Left ventricle myocardium inferior (tissue), 1 donor: ENCODE data around the gene PTGER2. TPM values are rescaled to one million over a fixed set of nuclear protein-coding genes. Genes with fewer than 3 reads are reported as not detected.

Source experiments
- DNase-seq: peaks from one replicate; pipeline ENCODE4 v3.0.0-alpha.2; 2020
- H3K27ac ChIP-seq: fragments of 200-600 bp; replicated peaks from 2 replicates; pipeline ENCODE4 v1.8.0; 2021
- H3K27me3 ChIP-seq: fragments of 200-600 bp; 2 replicates; pipeline ENCODE4 v1.8.0; 2021; ENCODE audit warnings: low read depth
- H3K36me3 ChIP-seq: fragments of 200-600 bp; 2 replicates; pipeline ENCODE4 v1.8.0; 2021
- H3K4me1 ChIP-seq: fragments of 200-600 bp; 2 replicates; pipeline ENCODE4 v1.8.0; 2021
- H3K4me3 ChIP-seq: fragments of 200-600 bp; 2 replicates; pipeline ENCODE4 v1.8.0; 2021; ENCODE audit warnings: mild to moderate bottlenecking, moderate library complexity
- H3K9me3 ChIP-seq: fragments of 200-600 bp; replicated peaks from 2 replicates; pipeline ENCODE4 v1.8.0; 2021
- CTCF ChIP-seq: fragments of 200-600 bp; IDR thresholded peaks from 2 replicates; pipeline ENCODE4 v1.8.0; 2021; ENCODE audit warnings: antibody characterized with exemption, mild to moderate bottlenecking, borderline replicate concordance
- intact Hi-C: fragments of 100-400 bp; cut with micrococcal nuclease; formaldehyde crosslinking; loops from one replicate; pipeline ENCODE4 v1.11.0; 2022
- long read RNA-seq: library from polyadenylated mRNA; unstranded; transcript quantifications from one replicate; pipeline ENCODE4 v2.0.0, GENCODE V29; 2021
- total RNA-seq: library from RNA; stranded (reverse); fragmentation: NEBNext Ultra II Directional; extraction: Animal tissue kit (Norgen Biotek cat#: 25700); gene quantifications from one replicate; pipeline ENCODE4 v1.2.1, GENCODE V29; 2021
- donor health status: DM: no; HTN: yes; CAD: no; lungs with severe emphysema.

PTGER2 gene
- 0.60 TPM for total RNA-seq
- long read RNA-seq: 0 reads

- H3K9me3 ChIP-seq: no peaks in the 10 kb centered on the region
- H3K36me3 ChIP-seq: no peaks in the 10 kb centered on the region
- peak within 1 kb of the TSS; percentile 71 for H3K4me3 ChIP-seq
- DNase-seq: peak; percentile 84
- H3K4me1 ChIP-seq: peaks cover 24% of the 10 kb centered on the region
- peaks cover 84% of the 10 kb centered on the region for H3K27me3 ChIP-seq
- no peak for TF ChIP-seq CTCF
- intact Hi-C loops: no loop called here
- H3K27ac ChIP-seq: no peak within 1 kb of the TSS
Observed at GRCh38 chr14:52313903-52314594, at the start of gene PTGER2. PTGER2 (plus strand) TSS chr14:52314312; CDS start chr14:52314549, 237 bp downstream.

- DNase-seq: no peak
- H3K27ac ChIP-seq: no peak overlapping the region
- no peaks in the 10 kb centered on the region for H3K36me3 ChIP-seq
- H3K4me3 ChIP-seq: no peak overlapping the region
- no peak for TF ChIP-seq CTCF
- intact Hi-C loops: no loop called here
- H3K27me3 ChIP-seq: peaks cover 38% of the 10 kb centered on the region
- peaks cover 42% of the 10 kb centered on the region for H3K4me1 ChIP-seq
- H3K9me3 ChIP-seq: no peaks in the 10 kb centered on the region
Observed at GRCh38 chr14:52265253-52265652, 48.9 kb upstream of the PTGER2 start.

- Histone ChIP-seq H3K4me3 (no peak overlapping the region), H3K27me3 (peaks cover 38% of the 10 kb centered on the region), H3K9me3 (no peaks in the 10 kb centered on the region), H3K27ac (peak overlapping the region; percentile 80), H3K4me1 (peaks cover 42% of the 10 kb centered on the region), H3K36me3 (no peaks in the 10 kb centered on the region)
- intact Hi-C loops: no loop called here
- DNase-seq: no peak
- TF ChIP-seq CTCF: no peak
Observed at GRCh38 chr14:52266179-52266578, 47.9 kb upstream of the PTGER2 start.

- peak overlapping the region; percentile 71 for H3K4me3 ChIP-seq
- H3K36me3 ChIP-seq: no peaks in the 10 kb centered on the region
- no peak for DNase-seq
- no peak for TF ChIP-seq CTCF
- H3K4me1 ChIP-seq: peaks cover 42% of the 10 kb centered on the region
- H3K27me3 ChIP-seq: peaks cover 38% of the 10 kb centered on the region
- intact Hi-C loops: no loop called here
- no peaks in the 10 kb centered on the region for H3K9me3 ChIP-seq
- H3K27ac ChIP-seq: peak overlapping the region; percentile 80
Observed at GRCh38 chr14:52266782-52267181, 47.3 kb upstream of the PTGER2 start.

GRCh38 chr14:52267501-52268278, 46.4 kb upstream of the PTGER2 start, which contains the start of gene PTGDR:
PTGDR (plus strand) TSS chr14:52267698; CDS start chr14:52267815, 117 bp downstream.
- intact Hi-C loops: no loop called here
- H3K27me3 ChIP-seq: peaks cover 42% of the 10 kb centered on the region
- peak within 1 kb of the TSS; percentile 71 for H3K4me3 ChIP-seq
- H3K9me3 ChIP-seq: no peaks in the 10 kb centered on the region
- DNase-seq: peak; percentile 48
- no peaks in the 10 kb centered on the region for H3K36me3 ChIP-seq
- H3K27ac ChIP-seq: peak within 1 kb of the TSS; percentile 80
- H3K4me1 ChIP-seq: peaks cover 42% of the 10 kb centered on the region
- no peak for TF ChIP-seq CTCF
